Epithelial cell of proximal tubule (primary cell): ENCODE results near the gene MCEE. TPM values are rescaled to one million over a fixed set of nuclear protein-coding genes. Genes with fewer than 3 reads are reported as not detected.
"Not testable (repeated sequence)": the region's sequence is repeated elsewhere in the genome, so short reads cannot be mapped to it uniquely, and the experiment has no call there.

Experiments
- DNase-seq: peaks from one replicate; pipeline ENCODE4 v3.0.0-alpha.2; 2011; ENCODE audit warnings: low read depth
- H3K4me3 ChIP-seq: 2 replicates; pipeline ENCODE4 v1.5.1; 2011; ENCODE audit warnings: low read depth, mild to moderate bottlenecking, low read length
- total RNA-seq: library from RNA; depleted of rRNA; stranded (reverse); fragments of >200 nt; gene quantifications from 2 replicates; pipeline ENCODE4 v1.2.3, GENCODE V29; 2015
- TF ChIP-seq, protein P1 (sequence below): conservative IDR thresholded peaks from 2 replicates; pipeline ENCODE4 v1.5.1; 2012; ENCODE audit warnings: low read depth, mild to moderate bottlenecking, low read length

Gene MCEE
- total RNA-seq, 1 donor from 2014 or later = 2.4 TPM

GRCh38 chr2:71117063-71117462 lies 13.0 kb downstream of the MCEE start:
- DNase-seq = no peak
- TF ChIP-seq, protein P1, sequence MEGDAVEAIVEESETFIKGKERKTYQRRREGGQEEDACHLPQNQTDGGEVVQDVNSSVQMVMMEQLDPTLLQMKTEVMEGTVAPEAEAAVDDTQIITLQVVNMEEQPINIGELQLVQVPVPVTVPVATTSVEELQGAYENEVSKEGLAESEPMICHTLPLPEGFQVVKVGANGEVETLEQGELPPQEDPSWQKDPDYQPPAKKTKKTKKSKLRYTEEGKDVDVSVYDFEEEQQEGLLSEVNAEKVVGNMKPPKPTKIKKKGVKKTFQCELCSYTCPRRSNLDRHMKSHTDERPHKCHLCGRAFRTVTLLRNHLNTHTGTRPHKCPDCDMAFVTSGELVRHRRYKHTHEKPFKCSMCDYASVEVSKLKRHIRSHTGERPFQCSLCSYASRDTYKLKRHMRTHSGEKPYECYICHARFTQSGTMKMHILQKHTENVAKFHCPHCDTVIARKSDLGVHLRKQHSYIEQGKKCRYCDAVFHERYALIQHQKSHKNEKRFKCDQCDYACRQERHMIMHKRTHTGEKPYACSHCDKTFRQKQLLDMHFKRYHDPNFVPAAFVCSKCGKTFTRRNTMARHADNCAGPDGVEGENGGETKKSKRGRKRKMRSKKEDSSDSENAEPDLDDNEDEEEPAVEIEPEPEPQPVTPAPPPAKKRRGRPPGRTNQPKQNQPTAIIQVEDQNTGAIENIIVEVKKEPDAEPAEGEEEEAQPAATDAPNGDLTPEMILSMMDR = no peak
- H3K4me3 ChIP-seq = no peak overlapping the region

DNA sequence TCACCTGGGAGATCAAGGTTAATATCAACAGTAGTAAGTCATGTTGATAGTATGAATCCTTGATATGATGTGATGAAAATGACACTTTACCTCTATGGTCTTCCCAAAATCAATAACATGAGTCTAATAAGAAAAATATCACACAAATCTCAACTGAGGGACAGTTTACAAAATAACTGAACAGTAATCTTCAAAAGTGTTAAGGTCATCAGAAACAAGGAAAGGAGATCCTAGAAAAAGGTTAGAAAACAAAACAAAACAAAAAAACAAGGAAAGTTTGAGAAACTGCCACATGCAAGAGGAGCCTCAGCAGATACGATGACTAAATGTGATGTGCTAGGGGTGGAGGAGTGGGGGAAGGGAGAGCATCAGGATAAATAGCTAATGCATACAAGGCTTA lies 16.2 kb downstream of the MCEE start:
- DNase-seq = no peak
- TF ChIP-seq, protein P1 = no peak
- no peak overlapping the region for H3K4me3 ChIP-seq

- TF ChIP-seq, protein P1 = no peak
- H3K4me3 ChIP-seq = no peak overlapping the region
- DNase-seq = no peak
These were observed 21.9 kb downstream of the MCEE start for GRCh38 chr2:71108091-71108490.

DNA sequence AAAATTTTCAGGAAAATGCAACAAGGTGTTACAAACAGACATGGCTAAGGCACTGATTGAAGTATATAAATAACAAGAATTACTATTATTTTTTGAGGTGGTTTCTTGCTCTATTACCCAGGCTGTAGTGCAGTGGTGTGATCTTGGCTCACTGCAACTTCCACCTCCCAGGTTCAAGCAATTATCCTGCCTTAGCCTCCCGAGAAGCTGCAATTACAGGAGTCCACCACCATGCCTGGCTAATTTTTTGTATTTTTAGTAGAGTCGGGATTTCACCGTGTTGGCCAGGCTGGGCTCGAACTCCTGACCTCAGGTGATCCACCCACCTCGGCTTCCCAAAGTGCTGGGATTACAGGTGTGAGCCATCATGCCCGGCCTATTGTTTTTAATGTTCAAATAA lies 23.6 kb downstream of the MCEE start:
- DNase-seq, H3K4me3 ChIP-seq: not testable (repeated sequence)

DNA sequence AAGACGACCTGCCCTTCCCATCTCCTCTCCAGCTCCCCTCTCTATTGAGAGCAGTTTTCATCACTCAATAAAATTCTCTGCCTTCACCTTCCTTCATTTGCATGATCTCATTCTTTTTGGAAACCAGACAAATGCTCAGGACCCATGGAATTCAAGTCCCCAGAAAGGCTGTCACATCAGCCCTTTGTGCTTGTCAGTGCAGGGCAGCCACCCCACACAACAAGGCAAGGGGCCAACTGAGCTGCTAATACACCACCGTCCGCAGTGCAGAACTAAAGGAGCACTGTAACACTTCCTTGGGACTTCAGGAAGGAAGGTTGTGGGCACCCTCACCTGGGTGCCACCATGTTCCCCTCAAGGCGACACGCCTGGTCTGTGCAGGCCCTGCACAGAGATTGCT lies 26.2 kb downstream of the MCEE start:
- no peak overlapping the region for H3K4me3 ChIP-seq
- TF ChIP-seq, protein P1 = no peak
- no peak for DNase-seq

DNA sequence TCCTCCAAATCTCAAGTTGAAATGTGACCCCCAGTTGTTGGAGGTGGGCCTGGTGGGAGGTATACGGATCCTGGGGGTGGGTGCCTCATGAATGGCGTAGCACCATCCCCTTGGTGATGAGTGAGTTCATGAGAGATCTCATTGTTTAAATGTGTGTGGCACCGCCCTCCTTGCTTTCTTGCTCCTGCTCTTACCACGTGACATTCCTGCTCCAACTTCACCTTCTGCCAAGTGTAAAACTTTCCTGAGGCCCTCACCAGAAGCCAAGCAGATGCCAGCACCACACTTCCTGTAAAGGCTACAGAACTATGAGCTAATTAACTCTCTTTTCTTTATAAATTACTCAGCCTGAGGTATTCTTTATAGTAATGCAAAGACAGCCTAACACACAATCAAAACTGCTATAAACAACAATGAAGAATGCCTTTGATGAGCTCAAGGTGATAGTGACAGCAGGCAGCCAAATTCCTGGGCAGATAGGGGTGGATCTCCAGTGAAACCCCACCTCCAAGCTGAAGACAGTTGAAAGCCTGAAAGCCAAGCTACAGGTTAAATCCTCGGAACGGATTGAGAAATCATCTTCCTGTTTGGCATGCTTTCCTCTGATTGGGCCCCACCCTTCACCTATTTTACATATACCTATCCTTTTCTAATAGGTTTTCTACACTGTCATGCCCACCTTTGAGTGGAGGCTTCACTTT lies 26.9 kb downstream of the MCEE start:
- no peak for DNase-seq
- H3K4me3 ChIP-seq = no peak overlapping the region
- TF ChIP-seq, protein P1 = no peak

DNA sequence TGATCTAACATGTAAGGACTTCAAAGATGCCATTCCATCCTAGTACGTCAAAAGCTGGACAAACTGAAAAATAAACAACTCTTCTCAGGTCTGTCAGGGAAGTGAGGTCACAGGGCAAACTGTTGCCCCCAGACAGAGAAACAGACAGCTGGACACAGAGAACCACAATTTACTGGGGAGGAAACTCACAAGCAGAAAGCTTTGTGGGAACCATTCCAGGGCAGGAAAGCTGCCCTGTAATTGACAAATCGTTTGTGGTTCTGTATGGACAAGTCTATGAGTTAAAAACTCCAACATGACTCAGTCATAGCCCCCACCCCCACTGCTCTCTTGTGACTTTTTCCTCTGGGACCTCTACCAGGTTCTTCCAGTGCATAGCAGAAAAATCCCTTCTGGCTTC lies 28.4 kb downstream of the MCEE start:
- TF ChIP-seq, protein P1 = no peak
- no peak overlapping the region for H3K4me3 ChIP-seq
- DNase-seq = no peak
